HG02763 (cell line): ENCODE data around the gene FANCE.
A peak's percentile ranks its signal among the peaks of the same experiment; 100 is the strongest.

ENCODE experiments used
- ATAC-seq: cut with Tn5 transposase; IDR thresholded peaks from one replicate; pipeline ENCODE4 v1.9.1; 2021; ENCODE audit warnings: mild to moderate bottlenecking, moderate library complexity; ENCODE audit not compliant: unreplicated experiment

The FANCE gene

DNA sequence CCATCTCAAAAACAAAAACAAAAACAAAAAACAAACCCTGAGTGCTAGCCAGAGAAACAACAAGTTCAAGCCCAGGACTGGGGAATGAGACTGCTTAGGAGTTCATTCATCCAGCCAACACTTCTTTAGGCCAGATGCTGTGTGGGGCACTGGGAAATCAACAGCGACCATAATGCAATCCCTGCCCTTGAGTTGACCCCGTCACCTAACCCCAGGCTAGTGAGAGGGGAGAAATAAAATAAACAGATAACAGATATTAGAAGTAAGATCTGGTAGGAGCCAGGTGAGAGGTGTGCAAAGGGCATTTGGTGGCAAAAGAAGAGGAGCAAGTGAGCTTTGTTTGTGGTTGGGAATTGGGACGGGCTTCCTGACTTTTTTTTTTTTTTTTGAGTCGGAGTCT is 11.2 kb downstream of the FANCE start:
- ATAC-seq, result no peak

DNA sequence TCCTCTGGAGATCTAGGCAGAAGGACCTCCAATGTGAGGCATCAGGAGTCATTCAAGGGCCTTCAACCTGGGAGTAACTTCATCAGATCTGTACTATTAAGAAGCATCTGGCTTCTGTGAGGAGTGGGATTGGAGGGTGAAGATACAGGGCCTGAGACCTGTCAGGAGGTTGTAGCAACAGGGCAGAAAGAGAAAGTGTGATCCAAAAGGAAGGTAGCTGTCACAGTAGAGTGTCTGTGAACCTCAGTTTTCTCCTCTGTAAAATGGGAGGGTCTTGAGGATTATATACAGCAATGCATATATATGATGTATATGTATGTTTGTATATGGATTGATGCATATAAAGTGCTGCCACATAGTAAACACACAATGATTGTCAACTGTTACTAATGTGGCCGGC is 13.5 kb downstream of the FANCE start:
- ATAC-seq, result no peak

DNA sequence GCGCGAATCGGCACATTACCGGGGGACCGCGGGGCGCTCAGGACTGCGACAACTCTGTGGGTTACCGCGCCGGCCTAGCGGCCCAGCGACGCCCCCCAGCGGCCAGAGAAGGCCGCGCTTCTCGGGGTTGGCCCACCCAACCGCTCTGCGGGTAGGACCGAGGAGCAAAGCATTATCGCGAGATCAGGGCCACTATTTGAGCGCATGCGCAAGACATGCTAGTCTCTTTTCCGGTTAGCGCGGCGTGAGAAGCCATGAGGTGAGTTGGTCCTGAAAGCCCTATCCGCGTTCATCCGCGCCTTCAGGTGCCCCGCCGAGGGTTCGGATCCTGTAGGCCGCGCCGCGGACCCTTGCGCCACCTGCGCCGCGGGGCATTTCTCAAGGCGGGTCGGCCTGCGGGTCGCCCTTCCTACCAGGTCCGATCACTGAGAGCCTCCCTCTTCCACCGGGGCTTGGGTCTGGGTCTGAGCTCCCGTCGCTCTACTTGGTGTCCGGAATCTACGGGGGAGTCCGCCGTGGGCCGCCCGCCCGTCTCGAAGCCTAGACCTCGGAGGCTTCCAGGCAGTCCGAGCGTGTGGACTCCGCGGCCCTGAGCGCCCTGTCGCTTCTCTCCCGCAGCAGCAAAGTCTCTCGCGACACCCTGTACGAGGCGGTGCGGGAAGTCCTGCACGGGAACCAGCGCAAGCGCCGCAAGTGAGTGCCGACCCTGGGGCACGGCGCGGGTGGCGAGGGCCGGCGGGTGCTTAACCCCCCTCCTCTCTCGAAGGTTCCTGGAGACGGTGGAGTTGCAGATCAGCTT is 16.2 kb downstream of the FANCE start, which contains the start of gene RPL10A:
Gene RPL10A (plus strand): TSS at position 221 of the 799 bp plus-strand sequence. CDS start 34 bp downstream, at position 255.
- ATAC-seq, result peak; percentile 82

DNA sequence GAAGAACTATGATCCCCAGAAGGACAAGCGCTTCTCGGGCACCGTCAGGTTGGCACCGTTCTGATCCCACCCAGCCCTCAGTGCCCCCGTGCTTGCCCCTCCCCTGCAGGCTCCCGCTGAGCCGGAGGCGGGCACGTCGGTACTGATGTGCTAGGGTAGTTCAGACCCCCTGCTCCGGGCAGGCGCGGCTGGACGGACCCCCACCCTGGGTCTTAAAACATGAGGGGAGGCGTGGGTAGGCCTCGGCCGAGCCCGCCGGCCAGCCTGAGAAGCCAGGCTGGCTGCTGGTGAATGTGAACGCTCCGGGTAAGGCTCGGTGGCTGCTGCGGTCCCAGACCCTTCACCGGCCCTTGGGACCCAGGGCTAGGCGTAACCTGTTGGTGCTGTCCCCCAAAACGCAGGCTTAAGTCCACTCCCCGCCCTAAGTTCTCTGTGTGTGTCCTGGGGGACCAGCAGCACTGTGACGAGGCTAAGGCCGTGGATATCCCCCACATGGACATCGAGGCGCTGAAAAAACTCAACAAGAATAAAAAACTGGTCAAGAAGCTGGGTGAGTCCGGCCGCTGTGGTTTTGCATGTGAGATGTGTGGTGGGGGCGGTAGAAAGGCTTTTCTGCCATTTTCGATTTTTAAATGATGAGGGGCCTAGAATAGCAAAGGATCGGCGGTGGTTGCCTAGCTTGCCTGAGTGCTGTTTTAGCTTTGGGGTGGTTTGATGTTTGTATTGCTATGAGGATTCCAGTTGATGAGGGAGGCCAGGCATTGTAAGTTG is 17.0 kb downstream of the FANCE start:
- ATAC-seq, result no peak

DNA sequence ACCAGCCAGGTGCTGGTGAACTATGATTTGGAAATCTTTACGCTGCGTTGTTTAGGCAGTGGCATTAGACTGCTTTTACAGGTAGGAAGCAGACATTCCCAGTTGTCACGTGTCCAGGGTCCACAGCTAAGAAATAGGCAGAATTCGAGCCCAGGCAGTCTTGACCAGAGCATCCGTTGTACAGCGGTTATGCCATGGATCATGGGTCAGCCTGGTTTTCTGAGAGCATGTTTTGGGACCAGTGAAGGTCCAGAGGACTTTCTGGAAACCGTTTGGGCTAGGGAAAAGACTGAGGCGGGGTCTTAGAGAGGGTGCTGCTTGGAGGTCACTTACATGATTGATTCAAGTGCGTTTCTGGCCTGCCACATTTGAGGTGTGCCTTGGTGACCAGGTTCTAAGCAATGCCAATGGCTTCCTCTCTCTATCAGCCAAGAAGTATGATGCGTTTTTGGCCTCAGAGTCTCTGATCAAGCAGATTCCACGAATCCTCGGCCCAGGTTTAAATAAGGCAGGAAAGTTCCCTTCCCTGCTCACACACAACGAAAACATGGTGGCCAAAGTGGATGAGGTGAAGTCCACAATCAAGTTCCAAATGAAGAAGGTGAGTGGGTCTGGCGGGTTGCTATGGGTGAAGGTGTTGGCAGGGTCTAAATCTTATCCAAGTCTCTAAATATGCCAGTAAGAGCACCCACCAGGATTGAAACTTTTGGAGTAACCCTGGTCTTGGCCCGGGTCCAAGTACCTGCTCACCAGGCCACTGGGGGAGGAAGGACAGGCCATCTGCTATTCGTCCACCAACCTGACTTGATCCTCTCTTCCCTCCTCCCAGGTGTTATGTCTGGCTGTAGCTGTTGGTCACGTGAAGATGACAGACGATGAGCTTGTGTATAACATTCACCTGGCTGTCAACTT is 17.9 kb downstream of the FANCE start:
- no peak for ATAC-seq

DNA sequence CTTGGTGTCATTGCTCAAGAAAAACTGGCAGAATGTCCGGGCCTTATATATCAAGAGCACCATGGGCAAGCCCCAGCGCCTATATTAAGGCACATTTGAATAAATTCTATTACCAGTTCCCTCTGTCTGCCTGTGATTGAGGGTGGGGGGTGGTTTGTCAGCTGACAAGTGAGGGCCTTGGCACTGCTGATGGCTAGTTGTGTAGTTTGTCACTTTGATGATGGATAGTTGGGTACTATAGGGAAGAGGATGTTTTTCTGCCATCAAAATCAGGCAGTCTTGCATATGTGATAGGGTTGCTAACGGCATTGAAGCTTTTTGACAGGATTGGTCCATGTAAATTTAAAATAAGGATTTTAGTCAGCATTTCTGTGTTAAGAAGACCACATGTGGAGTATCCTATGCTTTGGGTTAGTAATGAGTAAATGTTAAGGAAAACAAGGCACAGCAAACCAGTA is 18.6 kb downstream of the FANCE start:
- no peak for ATAC-seq

DNA sequence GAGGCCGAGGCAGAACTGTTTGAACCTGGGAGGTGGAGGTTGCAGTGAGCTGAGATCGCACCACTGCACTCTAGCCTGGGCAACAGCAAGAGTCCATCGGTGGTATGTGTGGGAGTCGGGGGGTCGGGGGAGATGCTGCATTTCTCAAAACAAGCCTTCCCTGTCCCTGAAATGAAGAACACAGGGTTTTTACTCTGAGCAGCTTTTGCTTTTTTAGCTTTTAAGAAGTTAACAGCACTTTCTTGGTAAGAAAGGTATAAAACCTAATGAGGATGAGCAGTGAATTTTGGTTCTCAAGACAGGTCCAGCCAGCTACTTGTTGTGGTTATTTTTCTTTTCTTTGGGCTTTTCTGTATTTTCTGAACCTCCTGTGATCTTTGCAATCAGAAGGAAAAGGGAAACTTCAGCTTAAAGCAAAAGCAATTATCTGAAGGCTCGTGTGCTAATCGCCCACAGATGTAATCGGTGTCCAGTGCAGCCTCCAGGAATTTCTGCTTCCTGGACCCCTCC is 19.8 kb downstream of the FANCE start:
- ATAC-seq, result no peak

DNA sequence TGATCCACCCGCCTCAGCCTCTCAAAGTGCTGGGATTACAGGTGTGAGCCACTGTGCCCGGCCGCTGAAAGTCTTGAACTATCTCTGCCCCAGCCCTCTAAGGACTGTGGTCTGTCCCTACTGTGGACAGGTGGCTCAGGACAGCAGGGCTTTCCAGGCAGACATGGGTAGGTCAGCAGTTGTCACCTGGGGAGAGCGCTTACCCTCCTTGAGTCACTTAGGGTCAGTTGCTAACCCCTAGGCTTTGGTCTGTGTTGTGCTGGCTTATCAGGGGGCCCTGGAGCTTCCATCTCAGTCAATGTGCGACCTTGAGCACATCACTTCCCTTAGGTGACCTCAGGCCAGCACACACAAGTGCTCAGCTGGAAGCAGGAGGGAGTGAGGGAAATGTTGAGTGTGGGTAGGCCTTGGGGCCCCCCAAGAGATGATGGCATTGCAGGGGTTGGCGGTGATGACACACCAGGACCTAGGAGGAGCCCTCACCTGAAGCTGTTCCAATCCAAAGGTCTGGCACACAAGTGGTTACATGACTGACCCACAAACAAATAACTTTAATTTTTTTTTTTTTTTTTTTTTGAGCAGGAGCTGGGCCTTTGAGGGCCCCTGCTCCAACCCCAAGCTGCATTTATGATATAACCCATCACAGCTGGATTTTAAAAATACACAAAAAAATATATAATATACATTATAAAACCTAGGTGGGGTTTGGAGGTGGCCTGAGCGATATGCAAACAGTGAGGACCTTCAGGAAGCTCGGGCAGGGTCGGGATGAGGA is 21.1 kb downstream of the FANCE start:
- ATAC-seq, result no peak

DNA sequence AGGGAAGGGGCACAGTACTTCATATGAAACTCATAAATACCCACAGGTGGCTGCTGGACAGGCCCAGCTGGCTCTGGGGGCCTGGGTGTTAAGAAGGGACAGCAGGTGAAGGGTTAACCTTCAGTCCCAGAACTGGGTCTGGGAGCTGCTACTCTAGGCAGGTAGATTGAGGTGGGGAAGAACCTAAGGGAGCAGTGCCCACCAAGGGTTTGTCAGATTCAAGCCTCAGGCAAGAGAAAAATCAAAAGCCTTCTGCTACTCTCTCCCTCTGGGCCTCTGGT is 21.7 kb downstream of the FANCE start:
- ATAC-seq, result no peak

DNA sequence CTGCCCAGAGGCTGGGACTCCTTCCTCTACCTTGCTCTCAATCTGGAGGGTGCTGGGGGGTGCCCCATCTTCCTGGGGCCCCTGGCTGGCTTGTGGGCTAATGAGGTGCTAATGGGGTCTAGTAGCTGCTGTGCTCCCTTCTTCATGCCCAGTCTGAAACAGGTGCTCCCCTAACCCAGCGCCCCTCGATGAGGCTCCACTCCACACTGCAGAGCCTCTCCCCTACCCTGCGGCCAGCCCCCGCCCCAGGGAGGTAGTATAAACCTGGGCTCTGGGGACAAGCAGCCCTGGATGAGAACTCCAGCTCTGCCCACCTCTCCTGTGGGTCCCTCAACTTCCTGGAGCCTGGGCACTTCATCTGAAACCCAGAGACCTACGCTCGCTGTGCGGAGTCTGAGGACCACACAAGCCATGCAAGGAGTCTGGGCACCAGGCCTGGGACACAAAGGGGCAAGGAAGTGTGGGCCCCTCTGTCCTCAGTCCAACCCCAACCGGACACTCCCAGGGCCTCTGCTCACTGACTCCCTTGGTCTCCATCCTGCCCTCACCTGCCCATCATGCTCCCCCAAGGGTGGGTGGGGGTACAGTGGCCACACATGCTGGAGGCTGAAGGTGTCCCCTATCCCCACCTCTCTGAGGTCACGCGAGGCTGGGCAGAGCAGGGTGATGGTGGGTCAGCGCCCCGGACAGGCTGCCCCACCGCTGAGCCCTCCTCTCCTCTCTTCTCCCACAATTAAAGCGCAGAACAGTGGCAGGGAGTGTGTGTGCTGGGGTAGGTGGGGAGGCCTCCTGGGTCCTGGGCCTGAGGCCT is 22.2 kb downstream of the FANCE start:
- ATAC-seq, result no peak

DNA sequence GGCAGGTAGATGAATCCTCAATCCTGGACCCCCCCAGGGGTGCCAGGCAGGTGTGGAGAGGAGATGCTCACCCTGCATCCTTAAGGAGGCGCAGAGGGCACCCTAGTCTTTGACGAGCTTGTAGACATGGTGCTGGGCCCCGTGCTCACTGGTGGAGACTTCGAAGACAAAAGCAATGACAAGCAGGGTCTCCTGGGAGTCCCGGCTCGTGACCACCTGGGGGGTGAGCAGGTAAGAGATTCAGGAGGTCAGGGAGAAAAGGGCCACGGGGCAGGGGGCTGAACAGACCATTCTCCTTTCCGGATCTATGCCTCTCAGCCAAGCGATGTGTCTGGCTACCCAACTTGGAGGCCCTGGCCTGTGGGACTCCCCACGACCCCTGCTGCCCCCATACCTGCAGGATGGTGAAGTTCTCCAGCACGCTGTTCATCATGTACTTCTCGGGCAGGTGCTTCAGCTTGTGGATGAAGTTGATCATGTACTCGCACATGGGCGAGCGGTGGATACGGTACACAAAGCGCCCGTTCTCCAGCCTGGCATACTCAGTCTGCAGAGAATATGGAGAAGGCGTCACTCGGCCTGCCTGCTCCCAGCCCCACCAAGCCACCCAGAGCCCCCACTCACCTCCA is 22.9 kb downstream of the FANCE start:
- no peak for ATAC-seq

DNA sequence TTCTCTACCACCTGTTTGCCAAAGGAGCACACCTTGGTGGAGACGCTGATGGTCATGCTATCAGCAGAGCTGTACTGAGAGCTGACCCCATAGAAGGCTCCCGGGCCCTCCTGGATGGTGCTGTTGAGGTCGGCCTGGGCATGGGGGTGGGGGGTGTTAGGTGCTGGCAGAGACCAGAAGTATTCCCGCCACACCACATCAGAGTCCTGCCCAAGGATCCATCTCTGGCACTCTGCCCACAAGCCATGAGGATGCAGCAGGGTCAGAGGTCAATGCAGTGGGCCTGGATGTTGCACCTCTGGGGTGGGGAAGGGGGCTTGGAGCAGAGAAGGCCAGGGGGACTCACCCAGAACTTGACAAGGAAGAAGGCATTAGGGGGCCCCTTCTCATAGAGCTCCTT is 23.4 kb downstream of the FANCE start:
- ATAC-seq, result no peak

DNA sequence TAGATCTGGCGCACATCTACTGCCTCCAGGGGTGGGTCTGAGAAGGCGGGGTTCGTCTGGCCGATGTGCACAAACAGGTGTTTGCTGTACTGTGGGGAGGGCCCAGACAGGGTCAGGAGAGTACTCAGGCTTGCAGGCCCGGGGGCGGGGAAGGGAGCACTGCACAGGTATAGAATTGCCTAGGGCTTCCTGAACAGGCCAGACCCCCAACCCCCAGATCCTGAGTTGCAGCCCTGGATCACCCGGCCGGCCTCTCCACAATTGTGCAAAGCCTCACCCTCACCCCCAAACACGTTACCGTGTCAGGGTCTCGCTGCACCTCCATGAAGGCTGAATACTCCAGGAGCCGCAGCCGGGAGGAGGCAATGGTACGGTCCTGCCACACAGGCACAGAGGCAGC is 23.9 kb downstream of the FANCE start:
- ATAC-seq, result no peak

DNA sequence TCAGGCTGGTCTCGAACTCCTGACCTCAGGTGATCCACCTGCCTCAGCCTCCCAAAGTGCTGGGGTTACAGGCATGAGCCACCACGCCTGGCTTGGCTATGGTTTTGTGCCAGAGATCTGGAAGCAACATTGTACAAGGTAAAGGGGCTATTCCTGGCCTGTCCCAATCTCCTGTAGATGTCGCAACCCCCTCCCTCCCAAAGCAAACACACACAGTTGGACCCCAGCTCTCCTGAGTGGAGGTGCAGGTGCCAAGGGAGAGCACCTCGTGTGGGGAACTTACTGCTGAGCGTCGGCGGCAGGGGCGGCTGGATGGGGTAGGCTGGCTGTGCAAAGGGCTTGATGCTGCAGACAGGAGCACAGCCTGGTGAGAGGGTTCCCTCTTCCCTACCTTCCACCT is 24.9 kb downstream of the FANCE start:
- ATAC-seq, result no peak

DNA sequence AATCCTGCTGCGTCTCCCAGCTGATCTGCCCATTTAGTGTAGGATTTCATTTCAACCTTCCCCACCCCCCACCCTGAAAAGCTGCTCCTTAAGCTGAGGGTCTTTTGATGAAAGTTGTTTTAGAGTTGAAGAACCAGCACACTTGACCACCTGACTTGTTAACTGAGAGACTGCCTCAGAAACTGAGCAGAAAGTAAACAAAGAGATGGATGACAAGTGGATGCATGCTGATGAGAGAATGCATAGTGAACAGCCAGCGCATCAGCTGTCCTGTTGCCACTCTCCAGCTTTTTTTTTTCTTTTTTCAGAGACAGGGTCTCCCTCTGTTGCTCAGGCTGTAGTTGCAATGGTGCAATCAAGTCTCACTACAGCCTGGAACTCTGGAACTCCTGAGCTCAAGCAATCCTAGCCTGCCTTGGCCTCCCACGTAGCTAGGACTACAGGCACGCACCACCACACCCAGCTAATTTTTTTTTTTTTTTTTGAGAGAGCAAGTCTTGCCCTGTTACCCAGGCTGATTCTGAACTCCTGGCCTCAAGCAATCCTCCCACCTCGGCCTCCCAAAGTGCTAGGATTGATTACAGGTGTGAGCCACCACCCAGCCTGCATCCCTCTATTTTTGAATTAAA is 25.5 kb downstream of the FANCE start:
- ATAC-seq, result no peak

DNA sequence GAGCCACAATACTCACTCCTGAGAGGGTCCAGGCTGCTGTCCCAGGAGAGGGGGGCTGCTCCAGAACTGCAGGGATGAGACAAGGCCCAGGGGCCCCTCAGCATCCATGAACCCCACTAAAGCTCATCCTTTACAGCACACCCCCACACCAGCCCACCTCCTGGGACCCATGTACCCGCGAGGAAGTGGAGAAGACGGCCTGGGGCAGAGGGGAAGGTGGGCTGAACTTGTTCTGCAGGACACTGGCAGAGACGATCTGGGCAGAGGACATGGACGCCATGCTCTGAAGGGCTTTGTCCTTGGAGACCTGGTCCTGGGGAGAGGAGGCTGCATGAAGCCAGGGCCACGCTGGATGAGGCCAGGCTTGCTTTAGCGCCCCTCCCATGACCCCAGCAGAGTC is 26.1 kb downstream of the FANCE start:
- no peak for ATAC-seq

DNA sequence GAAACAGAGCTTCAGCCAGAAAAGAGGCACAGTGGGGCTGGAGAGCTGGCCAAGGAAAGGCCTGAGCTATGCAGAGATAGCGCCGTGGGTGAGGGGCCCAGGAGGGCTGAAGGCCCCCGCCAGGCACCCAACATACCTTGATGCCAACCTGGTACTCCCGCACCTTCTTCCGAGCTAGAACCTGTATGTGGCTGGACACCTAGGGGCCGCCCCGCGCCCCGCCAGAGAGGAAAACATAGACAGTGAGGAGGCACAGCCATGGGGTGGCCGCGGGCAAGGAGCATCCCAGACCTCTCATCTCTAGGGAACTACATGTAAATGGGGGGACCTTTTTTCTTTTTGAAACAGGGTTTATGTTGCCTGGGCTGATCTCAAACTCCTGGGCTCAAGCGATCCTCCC is 28.0 kb downstream of the FANCE start:
- no peak for ATAC-seq

DNA sequence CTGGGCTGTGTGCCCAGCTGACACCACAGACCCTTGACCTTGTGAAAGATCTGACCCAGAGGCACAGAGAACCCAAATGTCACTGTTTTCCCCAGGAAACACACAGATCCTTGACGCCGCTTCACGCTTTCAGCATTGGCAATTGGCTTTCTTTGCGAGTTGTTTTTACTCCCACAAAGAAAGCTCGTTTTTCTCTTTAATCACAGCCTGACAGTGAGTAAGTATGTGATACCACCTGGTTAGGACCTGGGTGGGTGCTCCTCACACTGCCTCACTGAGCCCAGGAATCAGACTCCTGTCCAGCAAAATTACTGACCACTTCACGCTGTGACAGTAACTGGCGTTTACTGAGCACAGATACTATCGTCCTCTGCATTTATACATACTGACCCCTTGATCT is 29.1 kb downstream of the FANCE start:
- no peak for ATAC-seq

DNA sequence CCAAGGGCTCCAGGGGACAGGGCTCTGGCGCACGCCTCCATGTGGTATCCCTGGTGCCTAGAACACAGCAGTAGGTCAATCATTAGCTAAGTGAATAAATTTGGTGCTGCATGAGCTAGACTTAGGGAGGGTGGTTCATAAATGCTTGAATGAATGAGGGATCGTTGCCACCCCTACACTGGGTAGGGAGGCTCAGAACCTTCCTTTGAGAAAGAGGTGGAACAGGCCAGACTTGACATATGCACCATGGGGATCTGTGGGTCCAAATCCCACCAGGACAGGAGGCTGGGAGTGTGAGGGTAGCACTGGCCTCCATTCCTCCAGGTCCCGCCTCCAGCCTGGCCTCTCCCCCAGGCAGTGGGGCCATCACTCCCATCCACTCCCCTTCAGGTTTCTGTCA is 30.9 kb downstream of the FANCE start:
- no peak for ATAC-seq
